LNCAP (cell line): Measurements from ENCODE around the gene PEAK3.

Source experiments
- TF ChIP-seq, protein P1 (sequence below): fragments of 450-650 bp; IDR thresholded peaks from 2 replicates; pipeline ENCODE4 v1.5.1; 2017; ENCODE audit warnings: mild to moderate bottlenecking

The PEAK3 gene

DNA sequence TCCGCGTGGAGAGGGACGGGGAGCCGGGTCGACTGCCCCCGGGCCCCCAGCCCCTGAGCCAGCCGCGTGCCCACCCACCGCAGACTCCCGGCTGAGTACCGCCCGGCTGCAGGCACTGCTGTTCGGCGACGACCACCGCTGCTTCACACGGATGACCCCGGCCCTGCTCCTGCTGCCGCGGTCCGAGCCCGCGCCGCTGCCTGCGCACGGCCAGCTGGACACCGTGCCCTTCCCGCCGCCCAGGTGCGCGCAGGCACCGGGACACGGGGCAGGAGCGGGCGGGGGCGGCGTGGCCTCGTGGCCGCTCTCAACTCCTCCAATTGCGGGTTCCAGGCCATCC lies 31.2 kb downstream of the PEAK3 start:
- TF ChIP-seq, protein P1, sequence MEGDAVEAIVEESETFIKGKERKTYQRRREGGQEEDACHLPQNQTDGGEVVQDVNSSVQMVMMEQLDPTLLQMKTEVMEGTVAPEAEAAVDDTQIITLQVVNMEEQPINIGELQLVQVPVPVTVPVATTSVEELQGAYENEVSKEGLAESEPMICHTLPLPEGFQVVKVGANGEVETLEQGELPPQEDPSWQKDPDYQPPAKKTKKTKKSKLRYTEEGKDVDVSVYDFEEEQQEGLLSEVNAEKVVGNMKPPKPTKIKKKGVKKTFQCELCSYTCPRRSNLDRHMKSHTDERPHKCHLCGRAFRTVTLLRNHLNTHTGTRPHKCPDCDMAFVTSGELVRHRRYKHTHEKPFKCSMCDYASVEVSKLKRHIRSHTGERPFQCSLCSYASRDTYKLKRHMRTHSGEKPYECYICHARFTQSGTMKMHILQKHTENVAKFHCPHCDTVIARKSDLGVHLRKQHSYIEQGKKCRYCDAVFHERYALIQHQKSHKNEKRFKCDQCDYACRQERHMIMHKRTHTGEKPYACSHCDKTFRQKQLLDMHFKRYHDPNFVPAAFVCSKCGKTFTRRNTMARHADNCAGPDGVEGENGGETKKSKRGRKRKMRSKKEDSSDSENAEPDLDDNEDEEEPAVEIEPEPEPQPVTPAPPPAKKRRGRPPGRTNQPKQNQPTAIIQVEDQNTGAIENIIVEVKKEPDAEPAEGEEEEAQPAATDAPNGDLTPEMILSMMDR: no peak

DNA sequence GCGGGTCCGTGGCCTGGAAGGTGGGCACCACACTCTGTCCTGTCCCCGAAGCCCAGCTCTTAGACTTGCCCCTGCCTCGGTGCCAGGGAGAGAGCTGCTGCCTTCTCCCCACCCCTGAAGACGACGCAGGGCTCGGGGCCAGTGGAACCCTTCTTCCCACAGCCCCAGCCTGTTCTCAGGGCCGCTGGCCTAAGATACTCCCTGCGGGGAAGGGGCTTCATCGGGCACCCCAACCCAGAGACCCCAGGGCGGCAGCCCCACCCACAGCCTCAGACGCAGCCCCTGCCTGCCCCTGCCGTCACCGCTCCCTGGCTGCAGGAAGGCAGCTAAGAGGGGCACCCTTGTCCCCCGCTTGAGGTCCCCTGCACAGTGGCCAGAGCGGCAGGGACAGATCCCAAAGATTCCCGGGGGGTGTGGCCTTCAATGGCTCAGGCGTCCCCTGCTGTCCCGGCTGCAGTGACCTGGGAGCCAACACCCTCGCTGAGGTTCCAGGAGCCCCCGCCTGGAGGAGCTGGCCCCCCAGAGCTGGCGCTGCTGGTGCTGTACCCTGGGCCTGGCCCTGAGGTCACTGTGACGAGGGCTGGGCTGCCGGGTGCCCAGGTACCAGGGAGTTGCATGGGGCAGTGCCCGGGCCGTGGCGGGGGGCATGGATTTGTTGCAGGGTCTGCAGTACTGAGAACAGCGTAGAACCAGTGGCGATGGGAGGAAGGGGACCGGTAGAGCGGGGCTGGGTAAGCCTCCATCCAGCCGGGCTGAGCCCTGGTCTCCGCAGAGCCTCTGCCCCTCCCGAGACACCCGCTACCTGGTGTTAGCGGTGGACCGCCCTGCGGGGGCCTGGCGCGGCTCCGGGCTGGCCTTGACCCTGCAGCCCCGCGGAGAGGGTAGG lies 31.9 kb downstream of the PEAK3 start:
- TF ChIP-seq, protein P1: no peak

DNA sequence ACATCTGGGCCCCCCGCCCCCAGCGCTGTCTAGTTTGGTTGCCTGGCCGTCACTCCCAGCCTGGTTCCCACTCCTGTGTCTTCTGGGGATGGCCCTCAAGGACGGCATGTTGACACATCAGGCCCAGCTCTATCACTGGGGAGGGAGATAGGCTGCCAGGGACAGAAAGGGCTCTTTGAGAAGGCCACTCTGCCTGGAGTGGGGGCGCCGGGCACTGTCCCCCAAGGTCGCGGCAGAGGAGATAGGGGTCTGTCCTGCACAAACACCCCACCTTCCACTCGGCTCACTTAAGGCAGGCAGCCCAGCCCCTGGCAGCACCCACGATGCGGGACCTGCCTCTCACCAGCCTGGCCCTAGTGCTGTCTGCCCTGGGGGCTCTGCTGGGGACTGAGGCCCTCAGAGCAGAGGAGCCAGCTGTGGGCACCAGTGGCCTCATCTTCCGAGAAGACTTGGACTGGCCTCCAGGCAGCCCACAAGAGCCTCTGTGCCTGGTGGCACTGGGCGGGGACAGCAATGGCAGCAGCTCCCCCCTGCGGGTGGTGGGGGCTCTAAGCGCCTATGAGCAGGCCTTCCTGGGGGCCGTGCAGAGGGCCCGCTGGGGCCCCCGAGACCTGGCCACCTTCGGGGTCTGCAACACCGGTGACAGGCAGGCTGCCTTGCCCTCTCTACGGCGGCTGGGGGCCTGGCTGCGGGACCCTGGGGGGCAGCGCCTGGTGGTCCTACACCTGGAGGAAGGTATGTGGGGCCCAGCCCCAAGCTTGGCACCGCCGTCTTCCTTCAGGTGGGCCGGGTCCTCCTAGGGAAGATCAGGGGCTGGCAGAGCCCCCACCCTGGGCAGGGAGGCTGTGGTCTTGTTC lies 32.7 kb downstream of the PEAK3 start, which contains the start of gene AMH:
Gene AMH (plus strand): TSS at position 314 of the 857 bp plus-strand sequence. CDS start 10 bp downstream, at position 324.
- TF ChIP-seq, protein P1: no peak

DNA sequence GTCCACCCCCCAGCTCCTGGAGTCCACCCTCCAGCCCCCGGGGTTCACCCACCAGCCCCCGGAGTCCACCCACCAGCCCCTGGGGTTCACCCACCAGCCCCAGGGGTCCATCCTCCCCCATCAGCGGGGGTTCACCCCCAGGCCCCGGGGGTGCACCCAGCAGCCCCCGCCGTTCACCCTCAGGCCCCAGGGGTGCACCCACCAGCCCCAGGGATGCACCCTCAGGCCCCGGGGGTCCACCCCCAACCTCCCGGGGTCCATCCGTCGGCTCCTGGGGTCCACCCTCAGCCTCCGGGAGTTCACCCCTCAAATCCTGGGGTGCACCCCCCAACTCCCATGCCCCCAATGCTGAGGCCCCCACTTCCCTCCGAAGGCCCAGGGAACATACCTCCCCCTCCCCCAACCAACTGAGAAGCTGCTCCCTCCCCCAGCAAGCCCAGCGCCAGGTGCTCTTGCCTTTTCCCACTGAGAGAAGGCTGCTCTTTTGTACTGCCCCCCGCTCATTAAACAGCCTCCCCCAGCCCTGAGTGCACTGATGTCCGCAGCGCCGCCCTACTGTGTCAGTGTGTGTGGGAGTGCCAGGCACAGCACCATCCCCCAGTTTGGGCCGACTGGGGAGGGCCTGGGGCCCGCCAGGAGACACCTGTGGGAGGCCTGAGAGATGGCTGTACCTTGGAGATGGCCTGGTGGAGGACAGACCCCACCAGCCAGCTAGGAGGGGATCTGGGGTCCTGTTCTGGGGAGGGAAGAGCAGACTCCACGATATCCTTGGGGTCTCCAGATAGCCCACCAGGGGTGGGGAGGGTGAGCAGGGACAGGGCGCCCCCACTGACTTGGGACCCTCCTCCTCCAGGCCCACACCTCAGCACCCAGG lies 33.6 kb downstream of the PEAK3 start:
- TF ChIP-seq, protein P1: no peak

DNA sequence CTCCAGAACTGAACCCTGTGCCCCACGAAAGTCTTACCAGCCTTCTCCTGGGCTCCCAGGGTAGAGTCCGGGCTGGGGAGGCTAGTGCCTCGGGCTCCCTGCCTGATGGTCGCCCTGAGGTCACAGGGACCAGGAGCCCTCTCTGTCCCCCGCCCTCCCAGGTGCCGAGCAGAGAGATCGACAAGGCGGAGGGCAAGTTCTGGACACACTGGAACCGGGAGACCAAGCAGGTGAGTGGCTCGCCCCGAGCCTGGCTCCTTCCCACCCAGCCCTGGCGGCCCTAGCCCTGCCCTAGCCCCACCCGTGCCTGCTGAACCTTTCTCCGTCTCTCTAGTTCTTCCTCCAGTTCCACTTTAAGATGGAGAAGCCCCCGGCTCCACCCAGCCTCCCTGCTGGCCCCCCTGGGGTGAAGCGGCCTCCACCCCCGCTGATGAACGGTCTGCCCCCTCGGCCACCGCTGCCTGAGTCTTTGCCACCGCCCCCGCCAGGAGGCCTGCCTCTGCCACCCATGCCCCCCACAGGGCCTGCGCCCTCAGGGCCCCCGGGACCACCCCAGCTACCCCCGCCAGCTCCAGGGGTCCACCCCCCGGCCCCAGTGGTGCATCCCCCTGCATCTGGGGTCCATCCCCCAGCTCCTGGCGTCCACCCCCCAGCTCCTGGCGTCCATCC lies 34.4 kb downstream of the PEAK3 start:
- TF ChIP-seq, protein P1: no peak

DNA sequence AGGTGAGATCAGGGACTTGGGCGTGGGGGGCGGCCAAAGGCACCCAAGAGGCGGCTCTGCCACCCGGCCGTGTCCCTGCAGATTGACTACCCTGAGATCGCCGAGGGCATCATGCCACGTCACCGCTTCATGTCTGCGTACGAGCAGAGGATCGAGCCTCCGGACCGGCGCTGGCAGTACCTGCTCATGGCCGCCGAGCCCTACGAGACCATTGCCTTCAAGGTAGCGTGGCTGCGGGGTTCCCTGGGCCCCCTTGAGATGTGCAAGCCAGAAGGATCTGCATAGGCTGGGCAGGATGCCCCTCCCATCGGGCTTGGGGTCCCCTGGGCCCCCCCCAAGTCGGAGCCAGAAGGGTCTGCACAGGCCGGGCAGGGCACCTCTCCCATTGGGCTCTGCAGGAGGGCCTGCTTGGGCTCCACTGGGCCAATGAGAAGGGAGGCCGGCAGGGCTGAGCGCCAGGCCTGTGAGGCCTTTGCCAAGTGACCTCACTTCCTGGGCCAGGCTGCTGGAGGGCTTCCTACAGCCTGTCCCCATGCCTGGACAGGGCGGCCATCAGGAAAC lies 35.1 kb downstream of the PEAK3 start:
- TF ChIP-seq, protein P1: no peak
